ENCODE measurements around the gene RBM20.

Gene RBM20

GRCh38 chr10:110860576-110861241 lies 216.6 kb downstream of the RBM20 start:
- DNase-seq = peak; percentile 38

GRCh38 chr10:110861476-110861875 lies 217.3 kb downstream of the RBM20 start:
- DNase-seq = no peak

GRCh38 chr10:110861930-110862649 lies 218.0 kb downstream of the RBM20 start:
- DNase-seq = no peak

GRCh38 chr10:110862961-110863360 lies 218.8 kb downstream of the RBM20 start:
- no peak for DNase-seq

GRCh38 chr10:110863361-110863760 lies 219.2 kb downstream of the RBM20 start:
- no peak for DNase-seq

- no peak for DNase-seq
Measured at GRCh38 chr10:110863956-110864355, 219.8 kb downstream of the RBM20 start.

GRCh38 chr10:110864662-110865140 lies 220.6 kb downstream of the RBM20 start:
- peak; percentile 66 for DNase-seq

- DNase-seq = no peak
Measured at GRCh38 chr10:110865186-110865808, 221.2 kb downstream of the RBM20 start.

- DNase-seq = no peak
Measured at GRCh38 chr10:110865809-110866482, 221.8 kb downstream of the RBM20 start.

GRCh38 chr10:110867011-110867806 lies 223.1 kb downstream of the RBM20 start:
- DNase-seq = peak; percentile 10

GRCh38 chr10:110867807-110868465 lies 223.8 kb downstream of the RBM20 start:
- DNase-seq = no peak

GRCh38 chr10:110868981-110869380 lies 224.8 kb downstream of the RBM20 start:
- DNase-seq = no peak

- DNase-seq = peak; percentile 47
Measured at GRCh38 chr10:110870823-110871297, 226.7 kb downstream of the RBM20 start.

- DNase-seq = peak; percentile 98
Measured at GRCh38 chr10:110871298-110872084, 227.4 kb downstream of the RBM20 start, which contains the start of gene PDCD4. PDCD4 (plus strand) TSS chr10:110871928; CDS start chr10:110876028, 4,100 bp downstream.

GRCh38 chr10:110872145-110872983 lies 228.2 kb downstream of the RBM20 start:
- DNase-seq = peak; percentile 74

- DNase-seq = peak; percentile 20
Measured at GRCh38 chr10:110872984-110873923, 229.1 kb downstream of the RBM20 start.

- DNase-seq = no peak
Measured at GRCh38 chr10:110873951-110874350, 229.8 kb downstream of the RBM20 start.

- peak; percentile 18 for DNase-seq
Measured at GRCh38 chr10:110876000-110876399, 231.9 kb downstream of the RBM20 start.

GRCh38 chr10:110876788-110877187 lies 232.7 kb downstream of the RBM20 start:
- DNase-seq = peak; percentile 14

All from DMS53 (cell line).